ENCODE data around the gene LEUTX. TPM values are rescaled to one million over a fixed set of nuclear protein-coding genes. Genes with fewer than 3 reads are reported as not detected.

Gene LEUTX
- total and polyA plus RNA-seq, 2 experiments from 2014 or later = not detected

GRCh38 chr19:39752795-39753194 is 25.9 kb upstream of the LEUTX start:
- Histone ChIP-seq H3K4me3 (no peak overlapping the region), H3K27me3 (ENCODE audit: insufficient read depth) (no peaks in the 10 kb centered on the region; the same call in 1 of the 2 replicates)

GRCh38 chr19:39754544-39754943 is 24.1 kb upstream of the LEUTX start:
- Mint-ChIP-seq H3K9me3 (no peaks in the 10 kb centered on the region), H3K27ac (no peak overlapping the region), H3K4me1 (no peaks in the 10 kb centered on the region), H3K4me3 (no peak overlapping the region), H3K27me3 (ENCODE audit: insufficient read depth, low read depth, poor library complexity) (peaks cover 5% of the 10 kb centered on the region), H3K36me3 (ENCODE audit: low read depth) (no peaks in the 10 kb centered on the region)
- ATAC-seq (no peak), DNase-seq (ENCODE audit: low spot score) (no peak)
- Histone ChIP-seq H3K4me2 (no peak overlapping the region), H3K27me3 (ENCODE audit: insufficient read depth) (no peaks in the 10 kb centered on the region; the same call in 1 of the 2 replicates), H3K4me1 (ENCODE audit: insufficient read depth) (no peaks in the 10 kb centered on the region), H3K27ac (ENCODE audit: low read depth) (no peak overlapping the region), H3K79me2 (replicated peaks; ENCODE audit: insufficient read depth) (no peaks in the 10 kb centered on the region), H3K9me2 (ENCODE audit: insufficient read depth) (no peaks in the 10 kb centered on the region), H3K36me3 (ENCODE audit: insufficient read depth) (no peaks in the 10 kb centered on the region), H2AFZ (no peak overlapping the region), H4K20me1 (replicated peaks; ENCODE audit: insufficient read depth) (no peaks in the 10 kb centered on the region; the same call in 1 of the 2 replicates), H3F3A (replicated peaks; ENCODE audit: low read depth) (no peaks in the 10 kb centered on the region), H3K4me3 (no peak overlapping the region)
- no peak for TF ChIP-seq ZNF462 (CRISPR knock-in tag; IDR thresholded peaks at IDR 0.05)

More at GRCh38 chr19:39752795-39753194, 25.9 kb upstream of the LEUTX start:
- Histone ChIP-seq H3K4me2 (no peak overlapping the region), H3K79me2 (replicated peaks; ENCODE audit: insufficient read depth) (no peaks in the 10 kb centered on the region), H3K36me3 (ENCODE audit: insufficient read depth) (no peaks in the 10 kb centered on the region), H2AFZ (no peak overlapping the region), H3K4me1 (ENCODE audit: insufficient read depth) (no peaks in the 10 kb centered on the region), H3K9me2 (ENCODE audit: insufficient read depth) (no peaks in the 10 kb centered on the region), H3K27ac (ENCODE audit: low read depth) (no peak overlapping the region), H3F3A (replicated peaks; ENCODE audit: low read depth) (no peaks in the 10 kb centered on the region), H4K20me1 (replicated peaks; ENCODE audit: insufficient read depth) (no peaks in the 10 kb centered on the region; the same call in 1 of the 2 replicates)
- ATAC-seq (no peak), DNase-seq (ENCODE audit: low spot score) (no peak)
- H3K9me3 Mint-ChIP-seq = no peaks in the 10 kb centered on the region
- no peak overlapping the region for H3K4me3 Mint-ChIP-seq
- H3K27me3 Mint-ChIP-seq (ENCODE audit: insufficient read depth, low read depth, poor library complexity) = peaks cover 4% of the 10 kb centered on the region
- no peaks in the 10 kb centered on the region for H3K4me1 Mint-ChIP-seq
- no peaks in the 10 kb centered on the region for H3K36me3 Mint-ChIP-seq (ENCODE audit: low read depth)
- TF ChIP-seq EZH2 (IDR thresholded peaks at IDR 0.05; ENCODE audit: low read depth, unreplicated experiment) = no peak
- no peak for TF ChIP-seq CREB1 (CRISPR knock-in tag; IDR thresholded peaks at IDR 0.05; ENCODE audit: low read depth)
- no peak for TF ChIP-seq ZNF114 (CRISPR knock-in tag; IDR thresholded peaks at IDR 0.05)
- no peak for TF ChIP-seq ETS1 (IDR thresholded peaks at IDR 0.05)
- no peak for TF ChIP-seq NANOG (IDR thresholded peaks at IDR 0.05; ENCODE audit: borderline replicate concordance)
- no peak for TF ChIP-seq REST (IDR thresholded peaks at IDR 0.05; ENCODE audit: unreplicated experiment)
- no peak for TF ChIP-seq POLR2AphosphoS5 (IDR thresholded peaks at IDR 0.05; ENCODE audit: low read depth)
- no peak for TF ChIP-seq ZNF331 (CRISPR knock-in tag; IDR thresholded peaks at IDR 0.05; ENCODE audit: low read depth)
- TF ChIP-seq EZH2phosphoT487 (IDR thresholded peaks at IDR 0.05; ENCODE audit: unreplicated experiment) = no peak
- no peak for TF ChIP-seq JUNB (IDR thresholded peaks at IDR 0.05; ENCODE audit: unreplicated experiment)
- no peak overlapping the region for H3K27ac Mint-ChIP-seq
